KMS-11 (cell line): ENCODE measurements around the gene DDX27.

Experiments
- H2AFZ ChIP-seq: fragments of 200-600 bp; sonication (generic); 2 replicates; pipeline ENCODE4 v1.6.1; 2016; ENCODE audit warnings: antibody characterized with exemption, mixed run types, low read depth
- H3K27ac ChIP-seq: fragments of 200-600 bp; sonication (generic); 2 replicates; pipeline ENCODE4 v1.6.1; 2016; ENCODE audit warnings: mild to moderate bottlenecking, mixed run types
- H3K27me3 ChIP-seq: fragments of 200-600 bp; sonication (generic); 2 replicates; pipeline ENCODE4 v1.6.1; 2017; ENCODE audit warnings: mild to moderate bottlenecking, low read depth, mixed run types, moderate library complexity; ENCODE audit not compliant: insufficient read depth
- H3K36me3 ChIP-seq: fragments of 200-600 bp; sonication (generic); 2 replicates; pipeline ENCODE4 v1.6.1; 2017; ENCODE audit warnings: mild to moderate bottlenecking, mixed run types; ENCODE audit not compliant: insufficient read depth
- H3K4me1 ChIP-seq: fragments of 200-600 bp; sonication (generic); 2 replicates; pipeline ENCODE4 v1.6.1; 2016; ENCODE audit warnings: mild to moderate bottlenecking, low read depth, mixed run types; ENCODE audit not compliant: poor library complexity, severe bottlenecking
- H3K4me2 ChIP-seq: fragments of 200-600 bp; sonication (generic); 2 replicates; pipeline ENCODE4 v1.7.0; 2016; ENCODE audit warnings: mild to moderate bottlenecking, mixed run types
- H3K4me3 ChIP-seq: fragments of 200-600 bp; sonication (generic); IDR thresholded peaks from 2 replicates; pipeline ENCODE4 v1.6.1; 2017; ENCODE audit warnings: low read depth, low read length, mixed read lengths; ENCODE audit not compliant: insufficient read depth
- H3K79me2 ChIP-seq: fragments of 200-600 bp; sonication (generic); 2 replicates; pipeline ENCODE4 v1.6.1; 2016; ENCODE audit warnings: low read depth, mixed run types; ENCODE audit not compliant: insufficient read depth
- H3K9ac ChIP-seq: fragments of 200-600 bp; sonication (generic); 2 replicates; pipeline ENCODE4 v1.6.1; 2016; ENCODE audit warnings: mild to moderate bottlenecking, mixed run types
- H4K20me1 ChIP-seq: fragments of 200-600 bp; sonication (generic); 2 replicates; pipeline ENCODE4 v1.6.1; 2016; ENCODE audit warnings: mild to moderate bottlenecking, mixed run types; ENCODE audit not compliant: insufficient read depth
- CTCF ChIP-seq: fragments of 200-600 bp; sonication (generic); conservative IDR thresholded peaks from 2 replicates; pipeline ENCODE4 v1.6.1; 2017; ENCODE audit warnings: low read depth, mild to moderate bottlenecking, antibody characterized with exemption, low read length, moderate library complexity, mixed read lengths

DDX27 gene

GRCh38 chr20:49199729-49200293, 19.4 kb upstream of the DDX27 start:
- no peak overlapping the region for H3K9ac ChIP-seq
- H3K4me1 ChIP-seq: no peaks in the 10 kb centered on the region
- no peak for TF ChIP-seq CTCF
- H3K4me2 ChIP-seq: no peak overlapping the region
- H3K36me3 ChIP-seq: no peaks in the 10 kb centered on the region
- H3K79me2 ChIP-seq: no peaks in the 10 kb centered on the region
- no peaks in the 10 kb centered on the region for H3K27me3 ChIP-seq
- H2AFZ ChIP-seq: no peak overlapping the region
- H4K20me1 ChIP-seq: no peaks in the 10 kb centered on the region
- no peak overlapping the region for H3K27ac ChIP-seq
- no peak overlapping the region for H3K4me3 ChIP-seq

GRCh38 chr20:49203011-49203410, 16.2 kb upstream of the DDX27 start:
- no peak overlapping the region for H3K9ac ChIP-seq
- no peaks in the 10 kb centered on the region for H3K79me2 ChIP-seq
- no peak overlapping the region for H3K27ac ChIP-seq
- no peaks in the 10 kb centered on the region for H3K4me1 ChIP-seq
- no peaks in the 10 kb centered on the region for H3K36me3 ChIP-seq
- no peak overlapping the region for H3K4me3 ChIP-seq
- no peaks in the 10 kb centered on the region for H4K20me1 ChIP-seq
- TF ChIP-seq CTCF: no peak
- H3K4me2 ChIP-seq: no peak overlapping the region
- H3K27me3 ChIP-seq: no peaks in the 10 kb centered on the region
- no peak overlapping the region for H2AFZ ChIP-seq

- no peaks in the 10 kb centered on the region for H3K4me1 ChIP-seq
- no peaks in the 10 kb centered on the region for H3K27me3 ChIP-seq
- H3K4me2 ChIP-seq: no peak overlapping the region
- no peak overlapping the region for H3K27ac ChIP-seq
- no peak overlapping the region for H2AFZ ChIP-seq
- no peak overlapping the region for H3K4me3 ChIP-seq
- no peaks in the 10 kb centered on the region for H3K79me2 ChIP-seq
- TF ChIP-seq CTCF: no peak
- no peak overlapping the region for H3K9ac ChIP-seq
- H3K36me3 ChIP-seq: no peaks in the 10 kb centered on the region
- no peaks in the 10 kb centered on the region for H4K20me1 ChIP-seq
These were observed 15.5 kb upstream of the DDX27 start for GRCh38 chr20:49203746-49204145.

GRCh38 chr20:49207076-49207475, 12.1 kb upstream of the DDX27 start:
- Histone ChIP-seq H3K27me3 (no peaks in the 10 kb centered on the region), H4K20me1 (no peaks in the 10 kb centered on the region), H3K9ac (no peak overlapping the region), H3K79me2 (no peaks in the 10 kb centered on the region), H3K4me3 (no peak overlapping the region), H3K27ac (no peak overlapping the region), H3K4me1 (no peaks in the 10 kb centered on the region), H3K4me2 (no peak overlapping the region), H3K36me3 (no peaks in the 10 kb centered on the region), H2AFZ (no peak overlapping the region)
- no peak for TF ChIP-seq CTCF
